K562 (cell line): ENCODE measurements around the gene KCTD21. TPM values are rescaled to one million over a fixed set of nuclear protein-coding genes. Genes with fewer than 3 reads are reported as not detected.

ENCODE experiments used
- ATAC-seq: fragments of 200-7000 bp; cut with Tn5 transposase; 3 replicates; pipeline ENCODE4 v1.9.1; 2020; ENCODE audit warnings: moderate library complexity
- BruUV-seq: library from RNA; stranded (reverse); fragments of 400-500 nt; replicated peaks from 2 replicates; lab custom pipeline; 2021; lab: Mats Ljungman, UMichigan
- CTCF ChIA-PET: fragments of 300-600 bp; formaldehyde crosslinking; extraction: SDS; loops from one replicate; lab custom pipeline; 2021; ENCODE audit warnings: low intra/inter-chr PET ratio; lab: Yijun Ruan, JAX
- POLR2A ChIA-PET: fragments of 300-600, 350-650 bp; sonication (Branson Sonifier 250); formaldehyde crosslinking; extraction: SDS; loops from one replicate; lab custom pipeline; 2021; ENCODE audit warnings: antibody characterized with exemption, inconsistent platforms; lab: Yijun Ruan, JAX
- DNase-seq, 4 experiments: peaks; one replicate each; pipeline versions ENCODE4 v3.0.0 to v3.0.0-alpha.2; 2011 to 2018; ENCODE audit warnings: low spot score in 3 of 4, mixed read lengths in 3 of 4; ENCODE audit errors: extremely low read depth in 1 of 4
- FAIRE-seq: peaks from 2 replicates; lab custom pipeline; 2011; peaks lifted over from hg19 to GRCh38; lab: Jason Lieb, UNC
- H2AFZ ChIP-seq: 2 replicates; pipeline ENCODE4 v1.6.0; 2011; ENCODE audit warnings: low read depth, low read length, control low read depth, inconsistent platforms
- H3K27ac ChIP-seq: fragments of 200-600 bp; 3 replicates; pipeline ENCODE4 v1.8.0; 2011; ENCODE audit warnings: low read depth, mild to moderate bottlenecking, control low read depth, inconsistent platforms, low read length, moderate library complexity, mixed read lengths; ENCODE audit errors: extremely low read depth
- H3K27me3 ChIP-seq, 2 experiments: fragments of 300-600 bp in 1 of 2; 2 replicates in 1 of 2; 3 replicates in 1 of 2; pipeline versions ENCODE4 v1.6.0 to v1.8.0; 2011; ENCODE audit warnings: inconsistent platforms in 2 of 2, low read length in 2 of 2, mild to moderate bottlenecking in 1 of 2, mixed read lengths in 1 of 2, moderate library complexity in 1 of 2; ENCODE audit not compliant: control insufficient read depth in 2 of 2, insufficient read depth in 2 of 2
- H3K36me3 ChIP-seq: fragments of 300-600 bp; 3 replicates; pipeline ENCODE4 v1.8.0; 2011; ENCODE audit warnings: mild to moderate bottlenecking, low read length, inconsistent platforms; ENCODE audit not compliant: control insufficient read depth, insufficient read depth
- H3K4me1 ChIP-seq, 2 experiments: fragments of 200-600 bp in 1 of 2; replicated peaks in 1 of 2; 2 replicates in 1 of 2; 3 replicates in 1 of 2; pipeline versions ENCODE4 v1.5.1 to v1.8.0; 2011; ENCODE audit warnings: inconsistent platforms in 2 of 2, low read length in 2 of 2, mild to moderate bottlenecking in 1 of 2, mixed read lengths in 1 of 2, moderate library complexity in 1 of 2; ENCODE audit not compliant: control insufficient read depth in 2 of 2, insufficient read depth in 2 of 2
- H3K4me2 ChIP-seq: 2 replicates; pipeline ENCODE4 v1.6.1; 2011; ENCODE audit warnings: low read length, control low read depth, inconsistent platforms, mixed read lengths; ENCODE audit not compliant: insufficient read depth
- H3K4me3 ChIP-seq: fragments of 200-600 bp; sonication (generic), shearing (Covaris generic); 2 replicates; pipeline ENCODE4 v1.5.1; 2016; ENCODE audit warnings: control low read depth, inconsistent platforms
- H3K79me2 ChIP-seq: fragments of 200-600 bp; 3 replicates; pipeline ENCODE4 v1.8.0; 2011; ENCODE audit warnings: low read length, inconsistent platforms; ENCODE audit not compliant: control insufficient read depth, insufficient read depth
- H3K9ac ChIP-seq, 2 experiments: 2 replicates each; pipeline versions ENCODE4 v1.6.0 to v1.6.1; 2011; ENCODE audit warnings: low read depth in 2 of 2, low read length in 2 of 2, control low read depth in 1 of 2, inconsistent platforms in 1 of 2, mild to moderate bottlenecking in 1 of 2, mixed read lengths in 1 of 2; ENCODE audit not compliant: insufficient read depth in 1 of 2
- H3K9me1 ChIP-seq: one replicate; pipeline ENCODE4 v1.6.0; 2011; ENCODE audit warnings: inconsistent platforms, mild to moderate bottlenecking, low read length, moderate library complexity; ENCODE audit not compliant: control insufficient read depth, insufficient read depth
- H3K9me3 ChIP-seq: replicated peaks from 2 replicates; pipeline ENCODE4 v1.5.1; 2011; ENCODE audit warnings: low read depth, low read length, inconsistent platforms; ENCODE audit not compliant: control insufficient read depth, insufficient read depth
- H4K20me1 ChIP-seq: replicated peaks from 2 replicates; pipeline ENCODE4 v1.6.1; 2011; ENCODE audit warnings: low read length, inconsistent platforms, mixed read lengths; ENCODE audit not compliant: control insufficient read depth, insufficient read depth
- BDP1 ChIP-seq: IDR thresholded peaks from 3 replicates; pipeline ENCODE4 v1.6.1; 2011; ENCODE audit not compliant: insufficient read length, insufficient read depth
- DEAF1 ChIP-seq: fragments of 450-650 bp; formaldehyde crosslinking; IDR thresholded peaks from 2 replicates; pipeline ENCODE4 v1.4.0; 2020; ENCODE audit warnings: mild to moderate bottlenecking, moderate library complexity
- HDAC3 ChIP-seq: fragments of 450-650 bp; IDR thresholded peaks from 2 replicates; pipeline ENCODE4 v1.6.1; 2018; ENCODE audit warnings: borderline replicate concordance, mild to moderate bottlenecking, moderate library complexity; ENCODE audit not compliant: partially characterized antibody
- KAT7 ChIP-seq: sonication (generic); formaldehyde crosslinking; IDR thresholded peaks from 2 replicates; pipeline ENCODE4 v1.8.0; 2022; ENCODE audit warnings: missing genetic modification reagents, mild to moderate bottlenecking, borderline replicate concordance
- NFE2 ChIP-seq: IDR thresholded peaks from 2 replicates; pipeline ENCODE4 v1.6.1; 2014; ENCODE audit warnings: antibody characterized with exemption, low read depth
- PRDM10 ChIP-seq: fragments of 450-650 bp; IDR thresholded peaks from 2 replicates; pipeline ENCODE4 v1.6.1; 2018; ENCODE audit not compliant: partially characterized antibody
- TRIM24 ChIP-seq, 2 experiments: fragments of 450-650 bp; IDR thresholded peaks; 2 replicates each; pipeline ENCODE4 v1.6.1; 2016
- XRCC3 ChIP-seq: fragments of 450-650 bp; IDR thresholded peaks from 2 replicates; pipeline ENCODE4 v1.6.1; 2017; ENCODE audit warnings: mild to moderate bottlenecking, moderate library complexity
- ZBED1 ChIP-seq: IDR thresholded peaks from 2 replicates; pipeline ENCODE4 v1.6.1; 2014
- ZBTB34 ChIP-seq: fragments of 250-450 bp; sonication (Bioruptor Pico); IDR thresholded peaks from 2 replicates; pipeline ENCODE4 v1.8.0; 2021; ENCODE audit warnings: mild to moderate bottlenecking, moderate library complexity
- ZNF121 ChIP-seq: sonication (generic); formaldehyde crosslinking; conservative IDR thresholded peaks from 2 replicates; pipeline ENCODE4 v1.8.0; 2022; ENCODE audit warnings: missing genetic modification reagents
- ZNF586 ChIP-seq: fragments of 450-650 bp; formaldehyde crosslinking; conservative IDR thresholded peaks from 2 replicates; pipeline ENCODE4 v1.4.0; 2020; ENCODE audit warnings: mild to moderate bottlenecking, moderate library complexity
- ZNF76 ChIP-seq: fragments of 250-450 bp; sonication (Bioruptor Pico); IDR thresholded peaks from 2 replicates; pipeline ENCODE4 v1.4.0; 2020; ENCODE audit warnings: mild to moderate bottlenecking, moderate library complexity, borderline replicate concordance
- ZSCAN32 ChIP-seq: fragments of 450-650 bp; formaldehyde crosslinking; IDR thresholded peaks from 2 replicates; pipeline ENCODE4 v1.4.0; 2020; ENCODE audit warnings: mild to moderate bottlenecking, moderate library complexity
- WGBS: fragments of 100-300 bp; shearing (Covaris generic); methylation state at CpG from one replicate; pipeline ENCODE4 v1.1.6; 2016; ENCODE audit warnings: low coverage, mixed read lengths; ENCODE audit not compliant: insufficient coverage; ENCODE audit errors: missing lambda C conversion rate; 5-methylcytosine and 5-hydroxymethylcytosine counted together
- in situ Hi-C: fragments of 300-500 bp; cut with MboI; formaldehyde crosslinking; loops from 4 replicates; pipeline ENCODE4 v1.15.0; 2018; ENCODE audit warnings: inconsistent platforms, mixed read lengths
- intact Hi-C: fragments of 100-400 bp; cut with micrococcal nuclease; formaldehyde crosslinking; loops from 2 replicates; pipeline ENCODE4 v1.14.2; 2022
- polyA plus RNA-seq, 8 experiments: library from polyadenylated mRNA; depleted of rRNA in 4 of 8; stranded (reverse) in 5 of 8; unstranded in 3 of 8; fragments of >200 nt; fragmentation: Nextera tagmentation in 2 of 8; fragmentation: Illumina TruSeq in 1 of 8; extraction: Ambion mirVana in 2 of 8; extraction: Trizol in 1 of 8; gene quantifications; 2 replicates each; pipeline versions ENCODE4 v1.2.1 to v1.2.3, GENCODE V29; 2011 to 2014; ENCODE audit warnings: inconsistent platforms in 1 of 8, missing spikeins in 1 of 8
- total RNA-seq, 7 experiments: library from RNA; depleted of rRNA in 6 of 7; stranded (reverse); fragments of >200 nt in 6 of 7; fragmentation: Illumina TruSeq in 2 of 7; extraction: Trizol in 2 of 7; gene quantifications; 2 replicates each; pipeline versions ENCODE4 v1.2.1 to v1.2.3, GENCODE V29; 2011 to 2021; ENCODE audit warnings: low replicate concordance in 1 of 7

Gene KCTD21
- total and polyA plus RNA-seq, 9 of the 15 experiments (the other 6 are each of a cell fraction or from before 2014, with no cell fraction given) = 0.34 to 5.4 (median 1.9) TPM

- TF ChIP-seq DEAF1 (CRISPR knock-in tag) = peak; percentile 85
- TF ChIP-seq, all 486 proteins: peak for 22
These were observed 40.0 kb upstream of the KCTD21 start (continued) for GRCh38 chr11:78228467-78228866.

- Histone ChIP-seq H4K20me1 (no peaks in the 10 kb centered on the region), H3K27me3 (no peaks in the 10 kb centered on the region), H3K36me3 (peaks cover 44% of the 10 kb centered on the region; the same call in 2 of the 3 replicates), H3K4me3 (no peak overlapping the region), H3K4me2 (no peak overlapping the region), H3K9me1 (no peaks in the 10 kb centered on the region), H3K27ac (no peak overlapping the region), H3K9ac (no peak overlapping the region), H3K9me3 (no peaks in the 10 kb centered on the region), H3K79me2 (no peaks in the 10 kb centered on the region), H2AFZ (no peak overlapping the region), H3K4me1 (peaks cover 6 to 23% of the 10 kb centered on the region in 2 experiments; a peak in 4 of 5 replicates)
- 62% methylated on average over 4 of the region's 4 CpGs for WGBS
- intact Hi-C loops (loop anchor here (1.0 to 2.0 kb wide), 5 partner anchors 29 to 336 kb away; no protein-coding TSS in a partner anchor), in situ Hi-C loops (no loop called here)
- POLR2A ChIA-PET = interaction anchor here (1.0 to 1.2 kb wide), 4 partner anchors 157 to 347 kb away, joined by 3 read pairs; partner anchors contain the start of gene NARS2
- DNase-seq (no peak), FAIRE-seq (no peak), ATAC-seq (no peak)
- CTCF ChIA-PET = interaction anchor here (0.6 to 3.2 kb wide), 5 partner anchors 188 to 358 kb away, joined by 3 to 30 read pairs (median 6); no protein-coding TSS in a partner anchor
- no TSS peak for BruUV-seq
- TF ChIP-seq ZBTB34 (no peak), ZBED1 (no peak), HDAC3 (no peak), PRDM10 (no peak), TRIM24 (IDR thresholded peaks at IDR 0.05) (no peak), XRCC3 (no peak), ZNF76 (CRISPR knock-in tag) (no peak), ZNF121 (CRISPR knock-in tag) (no peak), ZSCAN32 (CRISPR knock-in tag) (no peak), KAT7 (CRISPR knock-in tag) (no peak), ZNF586 (CRISPR knock-in tag) (no peak), NFE2 (no peak), BDP1 (no peak)
These were observed 39.5 kb upstream of the KCTD21 start for GRCh38 chr11:78227921-78228320.
